ENCODE data around the gene SPOCK1. TPM values are rescaled to one million over a fixed set of nuclear protein-coding genes. Genes with fewer than 3 reads are reported as not detected.

Gene SPOCK1
- total RNA-seq, 4 donors from 2014 or later = 1.1 to 6.4 (median 4.2) TPM; not detected in 1

DNA sequence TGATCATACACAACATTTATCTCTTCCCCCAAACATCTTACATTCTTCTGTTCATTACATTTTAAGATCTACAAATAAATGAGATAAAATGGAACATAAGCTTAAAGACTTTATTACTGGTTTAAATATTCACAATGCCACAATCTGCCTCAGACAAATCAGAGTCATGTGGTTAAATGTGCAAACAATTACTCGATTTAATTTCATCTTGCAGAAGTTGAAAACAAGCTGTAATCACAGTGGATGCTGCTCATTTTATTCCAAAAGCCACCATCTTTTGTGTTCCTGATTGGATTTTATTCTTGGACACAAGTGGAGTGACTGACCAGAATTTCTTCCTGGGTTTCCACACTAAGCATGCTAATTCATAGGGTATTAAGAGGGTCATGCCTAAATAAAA lies 33.2 kb downstream of the SPOCK1 start:
- H3K27ac ChIP-seq = no peak overlapping the region
- no peaks in the 10 kb centered on the region for H3K27me3 ChIP-seq
- DNase-seq = no peak
- TF ChIP-seq, protein P1, sequence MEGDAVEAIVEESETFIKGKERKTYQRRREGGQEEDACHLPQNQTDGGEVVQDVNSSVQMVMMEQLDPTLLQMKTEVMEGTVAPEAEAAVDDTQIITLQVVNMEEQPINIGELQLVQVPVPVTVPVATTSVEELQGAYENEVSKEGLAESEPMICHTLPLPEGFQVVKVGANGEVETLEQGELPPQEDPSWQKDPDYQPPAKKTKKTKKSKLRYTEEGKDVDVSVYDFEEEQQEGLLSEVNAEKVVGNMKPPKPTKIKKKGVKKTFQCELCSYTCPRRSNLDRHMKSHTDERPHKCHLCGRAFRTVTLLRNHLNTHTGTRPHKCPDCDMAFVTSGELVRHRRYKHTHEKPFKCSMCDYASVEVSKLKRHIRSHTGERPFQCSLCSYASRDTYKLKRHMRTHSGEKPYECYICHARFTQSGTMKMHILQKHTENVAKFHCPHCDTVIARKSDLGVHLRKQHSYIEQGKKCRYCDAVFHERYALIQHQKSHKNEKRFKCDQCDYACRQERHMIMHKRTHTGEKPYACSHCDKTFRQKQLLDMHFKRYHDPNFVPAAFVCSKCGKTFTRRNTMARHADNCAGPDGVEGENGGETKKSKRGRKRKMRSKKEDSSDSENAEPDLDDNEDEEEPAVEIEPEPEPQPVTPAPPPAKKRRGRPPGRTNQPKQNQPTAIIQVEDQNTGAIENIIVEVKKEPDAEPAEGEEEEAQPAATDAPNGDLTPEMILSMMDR (IDR thresholded peaks at IDR 0.05) = no peak
- no peak for TF ChIP-seq POLR2A (IDR thresholded peaks at IDR 0.05)
- H3K4me3 ChIP-seq = no peak overlapping the region
- H3K36me3 ChIP-seq = no peaks in the 10 kb centered on the region
- no peaks in the 10 kb centered on the region for H3K4me1 ChIP-seq
- H3K9me3 ChIP-seq = no peaks in the 10 kb centered on the region

GRCh38 chr5:137462816-137463520 lies 36.2 kb downstream of the SPOCK1 start:
- TF ChIP-seq POLR2A (IDR thresholded peaks at IDR 0.05) = no peak
- TF ChIP-seq, protein P1 (IDR thresholded peaks at IDR 0.05) = no peak
- H3K36me3 ChIP-seq = no peaks in the 10 kb centered on the region
- no peaks in the 10 kb centered on the region for H3K4me1 ChIP-seq
- H3K27me3 ChIP-seq = no peaks in the 10 kb centered on the region
- H3K4me3 ChIP-seq = no peak overlapping the region
- DNase-seq = no peak
- H3K9me3 ChIP-seq = no peaks in the 10 kb centered on the region
- no peak overlapping the region for H3K27ac ChIP-seq

GRCh38 chr5:137462265-137462590 lies 36.9 kb downstream of the SPOCK1 start:
- TF ChIP-seq, protein P1 (IDR thresholded peaks at IDR 0.05) = no peak
- TF ChIP-seq POLR2A (IDR thresholded peaks at IDR 0.05) = no peak
- Histone ChIP-seq H3K9me3 (no peaks in the 10 kb centered on the region), H3K4me1 (no peaks in the 10 kb centered on the region), H3K27ac (no peak overlapping the region), H3K4me3 (no peak overlapping the region), H3K27me3 (no peaks in the 10 kb centered on the region), H3K36me3 (no peaks in the 10 kb centered on the region)
- no peak for DNase-seq

DNA sequence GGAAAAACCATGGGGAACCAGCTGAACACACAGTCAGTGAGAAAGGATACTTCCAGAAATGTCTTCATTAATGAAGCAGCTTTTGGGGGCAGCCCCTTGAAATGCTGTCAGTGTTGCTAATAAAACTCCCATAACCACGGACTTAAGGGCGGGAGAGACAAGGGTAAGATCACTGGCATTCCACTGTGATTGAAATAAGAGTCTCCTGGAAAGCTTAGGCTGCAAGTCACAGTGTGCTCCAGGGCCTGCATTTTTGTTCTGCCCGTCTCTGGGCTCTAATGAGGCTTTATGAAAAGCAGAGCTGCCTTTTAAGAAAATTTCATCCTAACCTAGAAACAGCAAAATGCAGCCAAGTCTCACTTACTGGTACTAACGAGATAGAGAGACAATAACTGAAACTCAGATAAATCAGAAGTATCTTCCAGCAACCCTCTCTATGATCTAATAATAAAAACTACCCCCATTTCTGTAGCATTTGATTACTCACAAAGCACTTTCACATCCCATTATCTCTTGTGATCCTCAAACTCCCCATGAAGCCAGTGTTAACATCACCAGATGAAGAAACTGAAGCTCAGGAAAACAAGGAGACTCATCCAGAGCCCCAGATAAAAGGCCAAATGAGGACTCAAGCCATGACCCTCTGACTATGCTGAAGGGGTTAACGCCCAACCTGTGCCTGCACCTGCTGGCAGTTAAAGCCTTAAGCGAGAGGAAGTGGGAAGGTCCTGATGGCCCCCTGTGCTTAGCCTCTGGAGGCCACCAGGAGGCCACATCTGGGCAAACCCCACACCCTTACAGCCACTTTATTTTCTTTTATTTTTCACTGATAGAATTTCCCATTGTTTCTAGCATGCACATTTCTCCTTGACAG lies 37.5 kb downstream of the SPOCK1 start:
- Histone ChIP-seq H3K4me3 (no peak overlapping the region), H3K27ac (no peak overlapping the region)
- TF ChIP-seq POLR2A (IDR thresholded peaks at IDR 0.05) = no peak
- TF ChIP-seq, protein P1 (IDR thresholded peaks at IDR 0.05) = no peak

DNA sequence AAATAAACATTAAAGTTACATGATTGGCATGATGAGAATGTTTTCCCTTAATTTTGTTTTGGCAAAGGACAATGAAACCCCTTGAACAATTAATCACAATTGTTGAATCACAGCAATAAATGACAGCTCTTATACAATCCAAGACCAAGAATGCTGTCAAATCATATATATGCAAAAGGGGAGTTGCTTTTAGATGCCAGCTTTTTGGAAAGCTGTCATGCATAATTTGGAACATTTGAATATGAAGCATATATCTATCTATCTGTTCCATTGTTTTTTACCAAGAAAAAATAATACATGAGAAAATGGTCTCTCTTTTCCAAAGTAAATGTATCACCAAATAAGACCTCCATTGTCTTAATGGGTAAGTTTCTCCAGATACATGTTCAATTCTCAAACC lies 44.5 kb downstream of the SPOCK1 start:
- no peak overlapping the region for H3K4me3 ChIP-seq
- TF ChIP-seq, protein P1 (IDR thresholded peaks at IDR 0.05) = no peak
- TF ChIP-seq POLR2A (IDR thresholded peaks at IDR 0.05) = no peak
- no peaks in the 10 kb centered on the region for H3K36me3 ChIP-seq
- no peak for DNase-seq
- H3K9me3 ChIP-seq = no peaks in the 10 kb centered on the region
- H3K27me3 ChIP-seq = no peaks in the 10 kb centered on the region
- no peaks in the 10 kb centered on the region for H3K4me1 ChIP-seq
- no peak overlapping the region for H3K27ac ChIP-seq

More for the DNA sequence above, 37.5 kb downstream of the SPOCK1 start:
- Histone ChIP-seq H3K9me3 (no peaks in the 10 kb centered on the region), H3K36me3 (no peaks in the 10 kb centered on the region), H3K4me1 (no peaks in the 10 kb centered on the region), H3K27me3 (no peaks in the 10 kb centered on the region)
- no peak for DNase-seq

Data from Peyer's patch (tissue), 4 donors.